Ramos (cell line): Measurements from ENCODE around the gene GABBR2.
"Not testable (repeated sequence)": the region's sequence is repeated elsewhere in the genome, so short reads cannot be mapped to it uniquely, and the experiment has no call there.

Source experiments
- in situ Hi-C: fragments of 300-500 bp; cut with MboI; formaldehyde crosslinking; loops from one replicate; pipeline ENCODE4 v1.14.3; 2022; ENCODE audit warnings: low sequenced_read_pairs; ENCODE audit not compliant: unreplicated experiment

GABBR2 gene

GRCh38 chr9:98465799-98466198 is 242.9 kb downstream of the GABBR2 start:
- in situ Hi-C loops = no loop called here

DNA sequence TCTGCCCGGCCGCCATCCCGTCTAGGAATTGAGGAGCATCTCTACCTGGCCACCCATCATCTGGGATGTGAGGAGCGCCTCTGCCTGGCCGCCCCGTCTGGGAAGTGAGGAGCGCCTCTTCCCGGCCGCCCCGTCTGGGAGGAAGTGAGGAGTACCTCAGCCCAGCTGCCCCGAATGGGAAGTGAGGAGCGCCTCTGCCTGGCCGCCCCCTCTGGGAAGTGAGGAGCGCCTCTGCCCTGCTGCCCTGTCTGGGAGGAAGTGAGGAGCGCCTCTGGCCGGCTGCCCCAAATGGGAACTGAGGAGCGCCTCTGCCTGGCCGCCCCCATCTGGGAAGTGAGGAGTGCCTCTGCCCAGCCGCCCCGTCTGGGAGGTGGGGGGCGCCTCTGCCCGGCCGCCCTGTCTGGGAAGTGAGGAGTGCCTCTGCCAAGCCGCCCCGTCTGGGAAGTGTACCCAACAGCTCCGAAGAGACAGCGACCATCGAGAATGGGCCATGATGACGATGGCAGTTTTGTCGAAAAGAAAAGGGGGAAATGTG is 244.5 kb downstream of the GABBR2 start:
- in situ Hi-C loops = not testable (repeated sequence)

GRCh38 chr9:98462310-98462709 is 246.4 kb downstream of the GABBR2 start:
- in situ Hi-C loops = no loop called here

DNA sequence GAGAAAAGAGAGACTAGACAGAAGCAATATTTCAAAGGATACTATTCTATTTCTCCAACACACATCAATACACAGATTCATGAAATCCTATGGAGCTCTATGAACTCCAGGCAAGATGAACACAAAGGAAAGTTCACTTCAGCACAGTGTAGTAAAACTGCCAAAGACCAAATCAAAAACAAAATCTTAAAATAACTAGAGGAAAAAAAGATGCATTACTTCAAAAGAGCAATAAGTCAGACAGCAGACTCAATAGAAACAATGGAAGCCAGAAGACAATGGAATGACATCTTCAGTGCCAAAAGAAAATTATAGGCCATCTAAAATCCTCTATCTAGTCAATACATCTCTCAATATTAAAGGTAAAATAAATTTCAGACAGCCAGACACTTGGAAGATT is 248.0 kb downstream of the GABBR2 start:
- in situ Hi-C loops = no loop called here

DNA sequence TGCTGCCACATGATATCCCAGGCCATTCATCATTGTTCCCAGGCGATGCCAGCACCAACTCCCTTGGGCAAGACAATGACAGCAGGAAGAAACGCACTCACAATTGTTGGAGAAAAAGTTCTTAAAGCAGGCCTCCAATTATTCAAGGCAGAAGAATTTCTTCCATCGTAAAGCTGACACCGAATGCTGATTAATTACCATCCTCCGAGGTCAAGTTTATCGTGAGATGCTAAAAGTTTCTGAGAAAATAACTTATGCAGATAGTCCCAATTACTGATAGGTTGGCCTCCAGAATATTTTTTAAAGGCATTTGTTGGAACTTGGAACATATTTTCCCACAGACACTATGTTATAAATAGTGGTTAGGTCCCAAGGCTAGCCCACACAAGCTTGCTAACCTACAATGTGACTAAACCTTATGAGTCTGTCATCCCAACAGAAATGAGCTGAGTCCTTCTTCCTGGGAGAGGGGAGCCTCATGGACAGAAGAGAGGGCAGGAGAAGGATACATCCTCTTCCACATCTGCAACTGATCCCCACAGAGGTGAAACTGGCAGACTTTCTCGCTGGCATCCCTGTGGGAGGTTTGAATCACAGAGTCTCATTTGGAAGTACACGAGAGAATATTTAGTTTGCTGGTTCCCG is 250.9 kb downstream of the GABBR2 start:
- in situ Hi-C loops = no loop called here

- in situ Hi-C loops = no loop called here
Observed at GRCh38 chr9:98456156-98456613, 252.6 kb downstream of the GABBR2 start.

DNA sequence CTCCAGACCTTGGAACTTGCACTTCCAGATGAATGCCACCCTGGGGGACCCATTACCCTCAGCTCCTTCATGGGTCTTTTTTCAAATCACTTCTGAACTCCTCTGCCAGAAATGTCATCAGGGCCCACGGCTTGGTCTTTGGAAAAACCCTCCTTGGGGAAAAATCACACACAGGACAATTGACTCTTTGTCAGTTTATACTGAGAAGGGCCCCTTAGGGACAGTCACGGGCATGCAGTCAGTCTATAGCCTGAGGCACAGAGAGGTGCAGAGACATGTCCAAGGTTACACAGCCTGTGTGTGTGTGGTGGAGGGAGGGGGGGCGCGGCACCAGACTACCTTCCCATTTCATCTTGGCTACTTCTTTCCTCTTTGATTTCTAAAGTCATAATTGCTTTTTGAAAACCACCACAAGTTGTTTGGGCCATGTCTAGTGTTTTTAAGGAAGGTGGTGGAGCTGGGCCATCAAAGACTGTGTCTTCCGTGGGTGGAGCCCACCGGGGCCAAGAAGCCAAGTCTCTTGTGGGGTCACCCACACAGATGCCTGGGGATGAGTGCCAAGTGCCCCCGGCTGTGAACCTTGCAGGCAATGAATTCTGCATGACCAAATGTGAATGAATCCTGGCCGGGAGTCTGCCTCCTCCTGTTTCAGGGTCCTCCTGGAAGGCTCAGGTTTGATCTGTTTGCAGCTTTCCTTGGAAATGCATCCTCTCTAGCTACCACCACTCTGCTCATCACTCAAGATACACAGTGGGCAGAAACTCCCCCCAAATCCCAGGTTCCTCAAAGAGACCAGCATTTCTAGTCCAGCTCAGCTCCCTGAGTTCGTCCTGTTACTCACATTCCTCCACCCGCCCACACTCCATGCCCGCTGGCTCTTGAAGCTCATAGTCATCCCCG is 253.2 kb downstream of the GABBR2 start:
- in situ Hi-C loops = no loop called here

- in situ Hi-C loops = no loop called here
Observed at GRCh38 chr9:98453589-98454311, 255.0 kb downstream of the GABBR2 start.

GRCh38 chr9:98451576-98451975 is 257.2 kb downstream of the GABBR2 start:
- in situ Hi-C loops = no loop called here

- in situ Hi-C loops = no loop called here
Observed at GRCh38 chr9:98450496-98450895, 258.2 kb downstream of the GABBR2 start.

- in situ Hi-C loops = no loop called here
Observed at GRCh38 chr9:98449871-98450270, 258.9 kb downstream of the GABBR2 start.

GRCh38 chr9:98445576-98445975 is 263.2 kb downstream of the GABBR2 start:
- in situ Hi-C loops = no loop called here

DNA sequence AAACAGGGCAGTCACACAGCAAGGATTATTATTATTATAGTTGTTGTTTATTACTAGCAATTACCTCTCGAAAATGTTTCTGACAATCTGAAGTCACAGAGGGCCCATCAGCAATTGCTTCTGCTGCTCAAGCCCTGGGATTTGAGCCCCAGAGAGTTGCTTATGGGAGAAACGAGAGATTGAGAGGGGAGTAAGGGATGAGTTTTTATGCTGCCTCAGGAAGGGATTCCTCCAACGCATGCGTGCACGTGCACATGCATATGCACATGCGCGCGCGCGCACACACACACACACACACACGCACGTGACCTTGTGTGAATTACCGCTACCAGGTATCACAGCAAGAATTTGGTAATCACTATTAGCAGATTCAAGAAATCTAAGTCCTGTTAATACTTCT is 264.1 kb downstream of the GABBR2 start:
- in situ Hi-C loops = no loop called here

- in situ Hi-C loops = no loop called here
Observed at GRCh38 chr9:98442541-98442940, 266.2 kb downstream of the GABBR2 start.

GRCh38 chr9:98442114-98442513 is 266.6 kb downstream of the GABBR2 start:
- in situ Hi-C loops = no loop called here

DNA sequence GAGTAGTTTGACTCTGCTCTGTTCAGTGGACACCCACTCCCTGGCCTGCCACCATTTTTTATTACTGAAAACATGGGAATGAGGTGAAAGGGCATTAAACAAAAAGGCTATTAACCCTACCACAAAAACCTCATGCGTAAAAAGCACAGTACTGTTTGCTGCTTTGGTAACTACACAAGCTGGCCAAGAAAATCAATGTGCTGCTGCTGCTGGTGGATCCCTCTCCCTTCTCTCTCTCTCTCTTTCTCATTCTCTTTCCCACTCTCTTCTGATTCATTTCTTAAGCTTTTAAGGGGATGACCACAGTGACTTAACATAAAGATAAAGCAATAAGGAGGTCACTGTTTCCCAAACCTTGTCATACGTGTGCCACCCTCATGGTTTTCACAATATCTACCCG is 270.1 kb downstream of the GABBR2 start:
- in situ Hi-C loops = no loop called here

- in situ Hi-C loops = no loop called here
Observed at GRCh38 chr9:98437458-98438034, 271.2 kb downstream of the GABBR2 start.

GRCh38 chr9:98432960-98433359 is 275.8 kb downstream of the GABBR2 start:
- in situ Hi-C loops = no loop called here

GRCh38 chr9:98432134-98432533 is 276.6 kb downstream of the GABBR2 start:
- in situ Hi-C loops = no loop called here

DNA sequence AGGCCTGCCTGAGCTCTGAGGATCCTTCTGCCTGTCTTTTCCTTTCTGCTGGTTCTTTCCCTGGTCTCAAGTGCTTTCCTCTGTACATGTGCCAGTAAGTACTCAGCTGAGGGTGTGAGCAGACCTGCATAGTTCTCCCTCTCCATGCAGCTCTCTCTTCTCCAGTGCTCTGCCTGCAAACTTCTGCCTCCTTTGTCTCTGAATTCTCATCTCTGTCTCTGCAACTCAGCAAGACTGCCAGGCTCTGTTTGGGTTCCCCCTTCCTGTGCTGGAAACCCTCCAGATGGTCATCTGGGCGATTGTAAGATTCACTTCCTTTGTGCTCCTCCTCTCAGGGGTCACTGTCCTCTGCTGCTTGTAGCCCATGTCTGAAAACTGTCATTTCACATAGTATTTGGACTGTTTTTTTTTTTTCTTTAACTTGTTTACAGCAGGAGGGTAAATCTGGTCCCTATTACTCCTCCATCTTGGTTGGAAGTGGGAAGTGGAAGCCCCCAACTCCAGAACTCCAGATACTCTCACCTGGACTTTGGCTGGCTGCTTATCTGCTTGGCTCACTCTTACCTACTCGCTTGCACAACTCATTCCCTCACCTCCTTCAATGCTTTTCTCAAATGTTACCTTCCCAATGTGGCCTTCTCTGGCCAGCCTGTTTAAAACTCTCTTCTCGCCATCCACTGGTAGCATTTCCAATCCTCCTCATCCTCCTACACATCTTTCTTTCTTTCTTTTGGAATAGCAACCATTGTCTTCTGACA is 278.0 kb downstream of the GABBR2 start:
- in situ Hi-C loops = no loop called here
